Omental fat pad (tissue), 4 donors: Measurements from ENCODE around the gene FAM241A. TPM values are rescaled to one million over a fixed set of nuclear protein-coding genes. Genes with fewer than 3 reads are reported as not detected.
"Not testable (repeated sequence)": the region's sequence is repeated elsewhere in the genome, so short reads cannot be mapped to it uniquely, and the experiment has no call there.

ENCODE experiments used
- ATAC-seq: fragments of 150-250 bp; one replicate; pipeline ENCODE4 v1.9.1; 2016; ENCODE audit warnings: mild to moderate bottlenecking, moderate library complexity; ENCODE audit not compliant: low FRiP score
- DNase-seq: peaks from one replicate; pipeline ENCODE4 v3.0.0-alpha.2; 2019; ENCODE audit warnings: low spot score
- CTCF ChIP-seq, 3 donors: fragments of 450-650 bp; IDR thresholded peaks; one replicate each; pipeline ENCODE4 v1.5.1; 2016 to 2017; ENCODE audit warnings: antibody characterized with exemption in 3 of 3, mild to moderate bottlenecking in 3 of 3, moderate library complexity in 2 of 3
- total RNA-seq, 4 donors: library from RNA; depleted of rRNA; stranded (reverse); fragments of >200 nt; gene quantifications; one replicate each; pipeline ENCODE4 v1.1.0, GENCODE V29; 2016

FAM241A gene
- total RNA-seq, 4 donors from 2014 or later = 6.0 to 37.4 (median 18.9) TPM

GRCh38 chr4:112199041-112199440 lies 53.8 kb downstream of the FAM241A start:
- TF ChIP-seq CTCF (IDR thresholded peaks at IDR 0.05) = no peak
- ATAC-seq (no peak), DNase-seq (no peak)

GRCh38 chr4:112201915-112202505 lies 56.8 kb downstream of the FAM241A start:
- ATAC-seq (no peak), DNase-seq (no peak)
- no peak for TF ChIP-seq CTCF (IDR thresholded peaks at IDR 0.05)

DNA sequence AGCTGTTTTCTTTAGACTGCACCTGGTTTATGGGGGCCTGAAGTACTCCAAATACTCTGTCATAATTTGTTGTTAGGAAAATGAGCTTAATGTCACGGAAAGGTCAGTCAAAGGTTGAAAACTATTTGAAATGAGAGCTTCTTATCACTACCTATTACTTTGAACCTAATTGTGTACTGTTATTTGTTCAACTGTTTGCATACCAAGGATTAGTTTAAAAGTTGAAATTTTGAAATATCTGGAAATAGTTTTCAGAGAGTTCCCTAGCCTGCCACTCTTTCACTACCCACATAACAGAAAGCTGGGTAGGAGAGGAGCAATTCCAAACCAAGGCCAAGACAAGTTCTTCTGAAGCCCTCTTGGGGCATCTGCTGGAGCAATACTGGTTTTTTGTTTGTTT lies 58.3 kb downstream of the FAM241A start:
- ATAC-seq = no peak
- TF ChIP-seq CTCF (IDR thresholded peaks at IDR 0.05) = no peak
- DNase-seq = no peak

GRCh38 chr4:112206431-112206830 lies 61.2 kb downstream of the FAM241A start:
- no peak for TF ChIP-seq CTCF (IDR thresholded peaks at IDR 0.05)
- DNase-seq (no peak), ATAC-seq (no peak)

GRCh38 chr4:112208137-112209095 lies 63.2 kb downstream of the FAM241A start:
- DNase-seq, ATAC-seq: not testable (repeated sequence)

- DNase-seq (no peak), ATAC-seq (no peak)
- TF ChIP-seq CTCF (IDR thresholded peaks at IDR 0.05) = no peak
Observed at GRCh38 chr4:112210777-112211176, 65.5 kb downstream of the FAM241A start.

GRCh38 chr4:112213091-112213490 lies 67.8 kb downstream of the FAM241A start:
- ATAC-seq (no peak), DNase-seq (no peak)
- TF ChIP-seq CTCF (IDR thresholded peaks at IDR 0.05) = no peak
